ENCODE measurements around the gene NAALADL2.
"Not testable (repeated sequence)": the region's sequence is repeated elsewhere in the genome, so short reads cannot be mapped to it uniquely, and the experiment has no call there.

The NAALADL2 gene

DNA sequence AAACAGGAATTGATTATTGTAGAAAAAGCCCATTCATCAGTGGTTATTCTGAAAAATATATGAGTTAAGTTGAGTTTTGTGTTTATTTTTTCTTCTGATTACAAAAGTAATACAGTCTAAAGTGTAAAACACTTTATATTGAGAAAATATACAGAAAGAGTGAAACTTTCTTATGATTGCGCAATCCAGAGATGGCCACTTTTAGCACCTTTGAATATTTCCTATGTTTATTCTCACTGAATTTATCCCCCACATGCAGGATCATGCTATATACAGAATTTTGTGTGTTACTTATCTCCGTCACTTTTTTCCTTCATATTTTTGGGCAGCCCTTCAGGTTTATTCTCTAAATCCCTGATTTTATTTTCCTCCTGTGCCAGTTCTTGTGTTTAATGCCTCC is 285.2 kb downstream of the NAALADL2 start:
- DNase-seq (ENCODE audit: low read depth): no peak

DNA sequence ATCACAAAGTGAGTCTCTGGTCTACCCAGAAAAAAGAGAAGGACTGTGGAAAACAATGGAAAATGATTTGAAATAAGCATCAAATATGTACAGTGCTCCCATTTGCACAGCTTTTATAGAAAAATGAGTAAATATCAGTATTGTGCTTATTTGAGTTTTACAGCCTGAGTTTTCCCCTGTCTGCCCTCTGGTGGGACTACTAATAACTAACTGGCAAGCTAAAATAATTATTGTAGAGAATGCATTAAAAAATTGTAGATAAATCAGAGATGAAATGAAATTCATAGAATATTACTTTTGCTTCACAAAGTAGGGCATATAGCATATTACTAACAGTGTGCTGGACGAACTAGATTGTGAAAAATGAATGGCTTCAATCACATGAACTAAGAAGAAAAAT is 287.1 kb downstream of the NAALADL2 start:
- DNase-seq (ENCODE audit: low read depth): no peak

DNA sequence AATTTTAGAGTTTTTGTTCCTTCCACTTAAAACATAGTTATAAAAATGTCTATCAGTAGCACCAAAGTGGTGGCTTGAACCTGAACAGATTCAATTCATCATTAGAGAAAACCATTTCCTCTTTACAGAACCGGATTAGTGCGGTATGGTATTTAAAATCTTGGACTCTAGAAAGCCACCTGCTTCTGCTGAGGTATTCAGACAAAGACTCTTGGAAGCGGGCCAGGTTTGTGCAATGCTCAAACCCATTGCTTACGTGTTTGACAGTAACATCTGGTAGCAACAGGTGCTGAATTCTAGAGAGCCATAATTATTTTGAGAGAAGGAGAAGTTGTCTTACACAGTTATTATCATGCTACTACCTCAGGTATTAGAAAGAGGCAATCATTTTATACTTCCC is 290.5 kb downstream of the NAALADL2 start:
- no peak for DNase-seq (ENCODE audit: low read depth)

DNA sequence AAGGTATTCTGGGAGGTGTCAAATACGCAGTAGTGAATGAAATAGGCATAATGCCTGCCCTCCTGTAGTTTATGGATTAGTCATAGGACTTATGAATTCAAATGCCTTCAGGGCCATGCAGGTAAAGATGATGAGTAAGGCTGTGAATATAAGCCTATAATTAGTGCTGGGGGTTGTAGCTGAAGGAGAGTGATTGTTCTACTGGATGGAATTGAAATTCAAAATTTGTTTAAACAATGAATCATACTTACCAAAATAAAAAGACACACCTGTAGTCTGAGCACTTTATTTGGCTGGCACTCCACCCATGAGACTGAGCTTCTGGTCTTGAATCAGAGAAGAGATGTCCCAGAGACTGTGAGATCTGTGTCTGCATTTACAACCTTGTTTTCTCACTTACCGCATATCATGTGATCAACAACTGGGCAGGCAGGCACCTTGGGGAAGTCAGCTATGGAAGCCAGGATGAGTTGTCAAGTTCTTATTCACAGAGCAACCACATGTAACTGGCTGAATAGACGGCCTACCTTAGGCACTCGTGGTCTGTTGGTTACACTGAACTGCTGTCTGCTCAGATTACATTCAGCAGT is 291.8 kb downstream of the NAALADL2 start:
- DNase-seq (ENCODE audit: low read depth): no peak

DNA sequence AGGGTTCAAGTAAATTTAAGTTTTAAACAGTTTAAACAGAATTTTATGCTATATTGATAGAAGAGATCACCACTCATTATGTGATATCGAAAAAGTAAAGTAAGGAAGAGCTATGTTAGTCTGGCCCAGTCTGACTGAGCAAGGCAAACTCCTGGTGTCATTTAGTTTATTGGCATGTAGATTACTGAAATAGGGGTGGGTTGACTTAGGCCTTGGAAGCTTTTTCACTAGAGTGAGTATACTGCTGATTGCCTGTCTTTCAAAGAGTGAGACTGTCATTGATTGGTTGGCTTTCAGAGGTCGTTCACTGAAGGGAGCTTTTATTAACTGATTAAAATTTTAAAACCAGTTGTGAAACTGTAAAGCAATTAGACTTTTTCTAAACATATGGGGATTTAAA is 294.5 kb downstream of the NAALADL2 start:
- no peak for DNase-seq (ENCODE audit: low read depth)

GRCh38 chr3:175155172-175155571 is 296.0 kb downstream of the NAALADL2 start:
- no peak for DNase-seq (ENCODE audit: low read depth)

DNA sequence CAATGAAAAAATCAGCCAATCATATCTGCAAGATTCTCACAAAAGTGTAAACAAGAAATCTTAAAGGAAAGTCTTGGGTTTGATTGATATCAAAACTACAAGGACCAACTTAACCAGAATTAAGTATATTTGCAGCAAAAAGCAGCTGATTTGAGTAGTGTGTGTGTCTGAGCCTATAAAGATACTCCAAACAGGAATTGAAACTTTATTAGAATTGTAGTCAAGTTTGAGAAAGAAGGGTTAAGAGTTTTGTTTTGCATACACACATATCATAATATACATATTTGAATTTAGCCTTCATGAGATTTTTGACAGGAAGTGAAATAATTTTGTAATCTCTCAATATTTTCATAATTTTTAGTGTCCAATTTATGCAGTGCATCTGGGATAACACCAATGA is 300.1 kb downstream of the NAALADL2 start:
- DNase-seq (ENCODE audit: low read depth): no peak

DNA sequence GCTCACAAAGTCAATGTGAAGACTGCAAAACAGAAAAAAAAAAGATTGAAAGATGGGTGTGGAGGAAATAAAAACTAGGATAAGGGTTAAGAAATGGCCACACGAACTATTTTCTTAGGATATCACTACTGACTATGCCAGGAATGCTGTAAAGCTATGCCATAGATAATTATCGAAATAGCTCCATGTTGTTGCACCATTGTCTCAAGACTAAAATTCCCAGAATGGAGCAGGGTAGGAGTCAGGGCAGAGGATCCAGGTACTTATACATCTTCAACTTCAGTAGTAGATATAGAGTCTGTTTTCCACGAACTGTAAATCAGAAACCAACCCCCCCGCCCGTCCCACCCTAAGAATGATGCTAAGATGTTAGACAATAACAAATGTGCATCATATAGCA is 302.2 kb downstream of the NAALADL2 start:
- DNase-seq (ENCODE audit: low read depth): no peak

DNA sequence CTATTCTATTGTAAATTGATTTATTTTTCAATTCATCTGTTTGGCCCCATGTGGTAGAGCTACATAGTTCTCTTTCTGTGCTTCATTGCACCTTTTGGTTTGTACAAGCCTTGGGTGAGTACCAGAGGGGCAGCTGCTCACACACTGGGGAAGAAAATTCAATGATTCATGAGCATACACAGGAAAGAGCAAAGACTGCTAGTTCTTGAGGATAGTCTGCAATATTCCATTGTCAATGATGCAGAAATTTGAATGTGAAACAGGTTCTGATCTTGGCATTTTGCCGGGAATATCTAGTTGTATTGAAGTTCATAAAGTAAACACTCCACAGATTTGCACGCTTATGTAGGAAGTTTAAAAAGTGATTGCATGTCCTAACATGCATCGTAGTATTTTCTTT is 304.6 kb downstream of the NAALADL2 start:
- DNase-seq (ENCODE audit: low read depth): no peak

GRCh38 chr3:175173117-175173516 is 314.0 kb downstream of the NAALADL2 start:
- not testable (repeated sequence) for DNase-seq (ENCODE audit: low read depth)

GRCh38 chr3:175176556-175176955 is 317.4 kb downstream of the NAALADL2 start:
- DNase-seq (ENCODE audit: low read depth): no peak

DNA sequence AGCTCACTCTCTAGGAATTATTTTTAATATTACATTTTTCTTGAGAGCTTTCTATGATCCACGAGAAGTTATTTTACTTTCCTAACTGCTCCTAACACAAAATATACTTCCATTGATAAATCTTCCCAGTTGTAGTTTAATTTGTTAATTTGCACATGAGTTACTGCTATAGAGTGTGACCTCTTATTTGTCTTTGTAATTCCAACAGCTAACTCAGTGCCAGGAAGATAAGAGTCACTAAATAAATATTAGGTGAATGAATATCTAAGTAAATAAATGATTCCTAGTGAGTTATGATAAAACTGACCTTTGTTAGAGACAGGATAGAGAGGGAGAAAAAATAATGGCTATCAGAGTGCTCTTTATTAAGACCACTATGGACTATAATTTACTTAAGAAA is 319.9 kb downstream of the NAALADL2 start:
- no peak for DNase-seq (ENCODE audit: low read depth)

- DNase-seq (ENCODE audit: low read depth): no peak
Measured at GRCh38 chr3:175184392-175184791, 325.3 kb downstream of the NAALADL2 start.

- DNase-seq (ENCODE audit: low read depth): no peak
Measured at GRCh38 chr3:175185903-175186302, 326.8 kb downstream of the NAALADL2 start.

DNA sequence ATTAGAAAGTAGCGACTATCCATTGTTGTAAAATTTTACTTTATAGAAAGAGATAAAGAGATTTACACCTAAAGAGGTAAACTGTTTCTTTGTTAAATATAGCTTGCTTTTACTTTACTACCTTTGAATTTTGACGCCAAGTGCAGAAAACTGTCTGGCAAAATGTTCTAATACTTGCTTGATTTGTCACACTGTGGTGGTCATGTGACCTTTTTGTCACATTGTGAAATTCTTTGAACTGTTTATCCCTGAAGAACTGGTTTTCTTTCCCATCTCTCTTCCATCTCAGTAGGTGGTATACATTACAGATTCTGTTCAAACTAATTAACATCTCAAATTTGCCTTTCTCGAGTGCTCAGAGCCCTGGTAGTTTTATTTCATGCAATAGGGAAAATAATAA is 327.4 kb downstream of the NAALADL2 start:
- DNase-seq (ENCODE audit: low read depth): no peak

DNA sequence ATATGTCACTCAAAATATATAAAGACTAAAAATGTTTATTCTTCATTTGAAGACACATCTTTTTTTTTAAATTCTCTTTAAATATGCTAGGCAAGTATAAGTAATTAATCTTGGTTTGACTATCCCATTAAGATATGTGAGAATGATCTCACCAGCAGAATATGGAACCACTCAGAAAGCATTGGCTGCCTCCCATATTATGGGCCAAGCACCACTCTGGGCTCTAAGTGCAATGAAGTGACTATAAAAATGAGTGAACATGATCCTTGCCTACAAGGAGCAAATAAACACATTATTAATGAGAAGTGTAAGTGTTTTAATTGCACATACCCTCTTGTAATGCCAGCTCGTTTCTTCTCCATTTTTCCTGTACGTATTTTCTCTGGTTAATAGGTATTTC is 328.5 kb downstream of the NAALADL2 start:
- no peak for DNase-seq (ENCODE audit: low read depth)

GRCh38 chr3:175192536-175192935 is 333.4 kb downstream of the NAALADL2 start:
- no peak for DNase-seq (ENCODE audit: low read depth)

- no peak for DNase-seq (ENCODE audit: low read depth)
Measured at GRCh38 chr3:175193815-175194518, 334.8 kb downstream of the NAALADL2 start.

DNA sequence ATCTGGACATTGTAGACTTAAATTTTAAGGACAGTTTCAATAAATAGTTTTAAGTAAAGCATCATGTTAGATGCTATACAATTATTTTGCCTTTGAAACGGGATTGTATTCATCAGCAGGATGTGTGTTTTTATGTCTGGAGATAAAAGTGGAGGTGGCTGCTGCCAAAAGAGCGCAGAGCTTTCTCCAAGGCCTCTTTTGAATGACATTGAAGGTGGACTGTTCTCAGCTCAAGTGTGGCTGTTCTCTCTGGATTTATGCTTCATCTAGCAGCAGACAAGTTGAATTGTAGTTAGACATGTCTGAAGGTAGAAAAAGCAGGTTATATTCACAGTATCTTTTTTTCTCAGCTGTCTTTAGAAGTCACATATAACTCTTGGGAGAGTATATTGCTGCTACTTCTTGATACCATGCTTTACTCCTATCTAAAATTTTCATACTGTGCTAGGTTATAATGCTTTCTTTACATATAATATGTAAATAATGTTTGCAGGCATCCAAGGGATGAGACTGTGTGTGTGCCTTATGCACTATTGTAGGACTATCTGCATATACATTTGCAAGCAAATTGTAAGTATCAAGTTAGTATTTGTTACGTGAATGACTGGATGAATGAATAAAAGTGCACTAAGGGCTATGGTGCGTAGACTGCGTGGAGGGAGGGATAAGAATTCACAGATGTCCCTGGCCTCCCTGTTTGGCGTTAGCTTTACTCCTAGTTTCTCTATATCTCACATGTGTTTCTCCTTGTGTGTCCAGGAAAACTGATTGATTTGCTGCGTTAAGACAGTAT is 340.1 kb downstream of the NAALADL2 start:
- DNase-seq (ENCODE audit: low read depth): no peak

DNA sequence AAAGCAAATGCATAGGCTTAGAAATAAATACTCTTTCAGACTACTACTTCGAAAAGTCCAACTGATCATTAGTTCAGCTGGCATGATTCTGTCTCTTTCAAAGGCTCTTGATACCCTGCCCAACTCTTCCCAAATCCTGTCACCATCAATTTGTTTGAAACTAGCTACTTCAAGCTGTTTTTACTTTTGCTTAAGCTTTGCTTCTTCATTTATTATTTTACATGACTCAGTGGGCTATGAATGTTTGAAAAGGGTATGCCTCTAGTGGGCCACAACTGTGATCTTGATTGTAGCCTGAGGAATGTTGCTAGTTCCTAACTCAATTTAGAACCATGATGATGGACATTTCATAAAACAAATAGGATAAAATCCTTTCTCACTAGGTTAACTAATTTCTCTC is 340.8 kb downstream of the NAALADL2 start:
- DNase-seq (ENCODE audit: low read depth): no peak

GRCh38 chr3:175200391-175201095 is 341.4 kb downstream of the NAALADL2 start:
- no peak for DNase-seq (ENCODE audit: low read depth)

GRCh38 chr3:175207361-175207760 is 348.2 kb downstream of the NAALADL2 start:
- DNase-seq (ENCODE audit: low read depth): no peak

- no peak for DNase-seq (ENCODE audit: low read depth)
Measured at GRCh38 chr3:175208326-175208725, 349.2 kb downstream of the NAALADL2 start.

Measured in T-helper 22 cell (primary cell).